ENCODE data around the gene GPR84. TPM values are rescaled to one million over a fixed set of nuclear protein-coding genes. Genes with fewer than 3 reads are reported as not detected.

GPR84 gene
- total RNA-seq, 2 experiments from 2014 or later = 0.32 to 0.59 TPM

DNA sequence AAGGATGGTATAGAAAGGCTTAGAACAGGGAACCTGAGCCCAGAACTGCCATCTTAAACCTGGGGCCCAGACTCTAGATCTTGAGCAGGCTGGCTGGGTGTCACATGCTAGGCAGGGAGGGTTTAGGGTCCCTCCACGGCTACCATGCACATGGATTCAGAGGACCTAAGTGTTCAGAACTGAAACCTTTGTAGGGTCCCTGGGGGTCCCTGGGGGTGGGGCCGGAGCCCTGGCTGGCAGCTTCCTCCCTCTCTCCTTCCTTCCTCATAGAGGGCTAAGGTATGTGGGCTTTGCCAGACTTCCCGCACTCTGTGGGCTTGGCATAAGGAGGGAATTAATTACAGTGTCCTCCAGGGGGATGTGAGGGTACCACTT, 24.8 kb upstream of the GPR84 start:
- H3K4me1 Mint-ChIP-seq = peaks cover 12% of the 10 kb centered on the region
- CTCF ChIA-PET = interaction anchor here (5.1 kb wide), 1 partner anchor 50 kb away, joined by 38 read pairs; no protein-coding TSS in a partner anchor
- no peaks in the 10 kb centered on the region for H3K9me3 Mint-ChIP-seq (ENCODE audit: low read depth)
- H3K36me3 Mint-ChIP-seq = no peaks in the 10 kb centered on the region
- ATAC-seq (no peak), DNase-seq (no peak)
- H3K4me3 Mint-ChIP-seq = no peak overlapping the region
- no peaks in the 10 kb centered on the region for H3K27me3 Mint-ChIP-seq
- H3K27ac Mint-ChIP-seq = no peak overlapping the region

DNA sequence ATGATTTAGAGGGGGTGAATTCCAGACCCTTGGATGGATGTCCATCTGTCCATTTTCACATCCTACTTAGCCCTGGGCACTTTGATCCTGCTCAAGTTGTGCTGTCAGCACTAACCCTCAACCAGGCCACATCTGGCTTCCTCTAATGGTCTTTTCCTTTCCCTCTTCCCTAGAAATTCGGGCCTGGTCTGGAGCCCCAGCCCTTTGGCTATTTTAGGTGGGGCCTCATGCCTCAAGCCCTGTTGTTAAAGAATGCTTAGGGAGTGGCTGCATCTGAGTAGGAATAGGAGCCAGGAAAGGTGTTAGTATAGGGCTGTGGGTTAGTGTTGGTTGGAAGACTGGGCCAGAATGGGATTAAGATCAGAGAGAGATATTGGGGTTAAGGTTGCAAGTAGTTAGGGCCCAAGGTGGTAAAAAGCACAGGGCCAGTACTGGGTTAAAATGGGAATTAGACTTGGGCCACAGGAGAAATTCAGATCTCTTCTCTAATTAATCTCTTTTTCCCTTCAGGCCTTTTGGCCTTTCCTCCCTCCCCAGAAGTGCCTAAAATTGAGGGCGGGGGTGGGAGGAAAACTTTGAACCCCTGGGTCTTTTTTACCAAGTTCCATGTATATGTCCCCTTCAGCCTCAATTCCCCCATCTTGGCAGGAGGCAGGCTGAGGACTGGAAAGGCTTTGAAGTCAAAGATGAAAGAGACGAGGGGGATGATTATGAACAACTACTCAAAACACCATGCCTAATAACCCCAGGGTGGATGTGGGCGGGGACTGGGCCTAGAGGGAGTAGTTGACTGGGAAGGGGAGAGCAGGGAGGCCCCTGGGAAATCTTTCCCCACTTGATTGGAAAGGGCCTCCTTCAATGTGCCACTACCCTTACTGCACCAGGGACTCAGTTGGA, 24.2 kb upstream of the GPR84 start:
- peaks cover 6% of the 10 kb centered on the region for H3K4me1 Mint-ChIP-seq
- no peaks in the 10 kb centered on the region for H3K36me3 Mint-ChIP-seq
- ATAC-seq = no peak
- CTCF ChIA-PET = interaction anchor here (0.9 to 2.1 kb wide), 2 partner anchors 11 to 16 kb away, joined by 6 to 8 read pairs; no protein-coding TSS in a partner anchor
- H3K27me3 Mint-ChIP-seq = no peaks in the 10 kb centered on the region
- DNase-seq = no peak
- no peaks in the 10 kb centered on the region for H3K9me3 Mint-ChIP-seq (ENCODE audit: low read depth)
- H3K4me3 Mint-ChIP-seq = no peak overlapping the region
- no peak overlapping the region for H3K27ac Mint-ChIP-seq

DNA sequence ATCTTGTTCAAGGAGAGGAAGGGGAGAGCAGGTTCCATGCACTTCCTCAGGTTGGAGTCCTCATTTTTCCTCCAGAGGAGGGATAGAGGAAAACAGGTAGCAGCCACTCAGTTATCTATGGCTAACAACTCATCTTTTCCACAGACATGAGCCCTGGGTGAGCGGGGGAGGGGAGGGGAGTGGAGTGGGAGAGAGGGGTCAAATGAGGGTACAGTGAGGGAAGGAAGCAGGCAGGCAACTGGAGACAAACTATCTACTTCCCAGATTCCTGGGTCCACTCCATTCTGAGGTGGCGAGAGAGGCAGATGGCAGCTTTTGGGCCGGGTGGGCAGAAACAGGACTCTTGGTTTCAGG, 22.8 kb upstream of the GPR84 start:
- no peak for DNase-seq
- no peaks in the 10 kb centered on the region for H3K9me3 Mint-ChIP-seq (ENCODE audit: low read depth)
- H3K27ac Mint-ChIP-seq = no peak overlapping the region
- H3K4me1 Mint-ChIP-seq = peaks cover 10% of the 10 kb centered on the region
- no peaks in the 10 kb centered on the region for H3K27me3 Mint-ChIP-seq
- no peak for ATAC-seq
- H3K4me3 Mint-ChIP-seq = no peak overlapping the region
- H3K36me3 Mint-ChIP-seq = no peaks in the 10 kb centered on the region
- CTCF ChIA-PET = interaction anchor here (0.6 to 9.9 kb wide), 8 partner anchors 9 to 172 kb away, joined by 3 to 76 read pairs (median 4); no protein-coding TSS in a partner anchor

DNA sequence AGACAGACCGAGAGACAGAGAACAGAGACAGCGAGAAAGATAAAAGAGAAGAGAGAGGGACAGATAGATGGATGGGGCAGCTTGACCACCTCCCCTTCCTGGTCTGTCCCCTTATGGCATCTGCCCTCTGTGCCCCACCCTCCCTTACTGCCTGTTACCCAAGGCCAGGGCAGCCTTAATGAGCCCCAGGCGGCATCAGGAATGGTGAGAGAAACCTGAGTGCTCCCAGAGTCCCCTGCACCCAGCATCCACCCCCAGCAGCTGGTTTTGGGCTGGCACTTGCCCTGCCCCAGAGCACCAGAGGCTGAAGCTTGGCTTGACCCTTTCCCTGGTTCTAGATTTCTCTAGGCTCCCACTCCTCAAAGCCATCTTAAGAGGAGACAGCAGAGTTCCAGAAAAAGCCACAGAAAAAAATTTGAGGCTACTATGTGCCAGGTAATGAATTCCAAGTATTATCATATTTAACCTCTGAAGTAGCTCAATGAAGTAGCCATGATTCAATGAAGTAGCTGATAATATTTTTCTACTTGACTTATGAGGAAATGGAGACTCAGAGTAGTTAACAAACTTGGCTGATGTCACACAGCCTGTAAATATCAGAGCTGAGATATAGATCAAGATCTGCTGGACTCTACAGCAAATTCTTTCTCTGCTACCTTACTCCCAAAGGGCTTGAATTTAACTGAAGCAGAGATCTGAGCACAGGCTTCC, 22.3 kb upstream of the GPR84 start:
- H3K4me3 Mint-ChIP-seq = no peak overlapping the region
- CTCF ChIA-PET = interaction anchor here (1.0 to 9.9 kb wide), 9 partner anchors 8 to 171 kb away, joined by 3 to 76 read pairs (median 4); partner anchors contain the start of gene COPZ1
- H3K9me3 Mint-ChIP-seq (ENCODE audit: low read depth) = no peaks in the 10 kb centered on the region
- no peaks in the 10 kb centered on the region for H3K36me3 Mint-ChIP-seq
- DNase-seq (no peak), ATAC-seq (no peak)
- H3K27ac Mint-ChIP-seq = no peak overlapping the region
- no peaks in the 10 kb centered on the region for H3K27me3 Mint-ChIP-seq
- peaks cover 6% of the 10 kb centered on the region for H3K4me1 Mint-ChIP-seq

DNA sequence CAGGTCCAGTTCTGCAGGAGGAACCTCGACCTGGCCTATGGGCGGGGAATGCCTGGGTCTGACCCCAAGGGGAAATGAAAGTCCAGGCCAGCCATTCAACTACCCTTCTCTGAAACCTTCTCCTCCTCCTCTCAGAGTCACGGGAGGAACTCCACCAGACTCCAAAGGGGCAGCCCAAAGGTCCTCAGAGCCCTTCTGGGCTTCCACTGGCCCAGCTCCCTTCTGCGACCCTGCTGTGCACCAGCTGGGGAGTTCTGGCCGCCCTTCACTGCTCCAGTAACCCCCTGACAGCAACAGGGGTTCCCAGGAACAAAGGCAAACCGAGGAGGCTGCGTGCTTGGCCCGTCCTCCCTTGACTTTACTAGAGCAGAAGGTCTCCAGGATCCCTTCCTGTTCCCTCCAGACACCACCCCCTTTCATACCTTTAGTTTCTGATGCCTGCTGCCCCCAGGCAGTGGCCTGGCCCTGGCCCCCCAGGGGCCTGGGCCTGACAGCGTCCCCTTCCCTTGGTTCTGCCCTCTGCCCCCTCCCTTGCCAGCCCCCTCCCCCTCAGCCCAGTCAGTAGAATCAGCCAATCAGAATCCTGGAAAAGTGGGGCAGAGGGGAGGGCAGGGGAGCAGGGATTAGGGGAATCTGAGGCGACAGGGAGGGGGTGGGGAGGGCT, 21.1 kb upstream of the GPR84 start:
- Mint-ChIP-seq H3K9me3 (ENCODE audit: low read depth) (no peaks in the 10 kb centered on the region), H3K27me3 (no peaks in the 10 kb centered on the region), H3K4me3 (no peak overlapping the region), H3K36me3 (no peaks in the 10 kb centered on the region), H3K27ac (no peak overlapping the region), H3K4me1 (peaks cover 6% of the 10 kb centered on the region)
- CTCF ChIA-PET = interaction anchor here (0.7 to 9.9 kb wide), 6 partner anchors 12 to 170 kb away, joined by 3 to 76 read pairs (median 4); partner anchors contain the start of gene COPZ1
- DNase-seq = no peak
- no peak for ATAC-seq

DNA sequence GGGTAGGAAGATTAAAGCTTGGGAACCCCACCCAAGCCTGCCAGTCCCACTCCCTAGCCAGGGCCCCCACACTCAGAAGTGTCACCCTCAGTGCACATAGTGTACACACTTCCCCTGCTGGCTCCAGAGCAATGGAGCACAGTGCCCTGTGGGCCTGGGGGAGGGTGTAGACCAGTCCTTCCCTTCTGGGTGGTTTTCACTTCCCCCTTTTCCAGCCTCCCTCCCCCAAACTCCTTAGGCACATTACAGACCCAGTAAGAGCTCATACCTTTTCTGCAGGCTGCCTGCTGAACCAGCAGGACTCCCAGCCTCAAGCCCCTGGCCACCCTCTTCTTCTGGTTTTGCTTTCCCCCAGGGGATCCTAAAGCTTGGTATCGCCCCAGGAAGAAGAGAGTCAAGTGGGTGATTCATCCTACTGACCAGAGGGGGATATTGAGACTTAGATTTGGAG, 20.3 kb upstream of the GPR84 start, which contains the start of gene ZNF385A:
ZNF385A (minus strand) TSS at position 143 of the 451 bp plus-strand sequence. CDS start 219 bp downstream, outside the sequence.
- CTCF ChIA-PET = interaction anchor here (0.6 to 9.9 kb wide), 5 partner anchors 13 to 90 kb away, joined by 3 to 76 read pairs (median 3); no protein-coding TSS in a partner anchor
- no peaks in the 10 kb centered on the region for H3K36me3 Mint-ChIP-seq
- H3K4me1 Mint-ChIP-seq = peaks cover 5% of the 10 kb centered on the region
- no peak for ATAC-seq
- H3K4me3 Mint-ChIP-seq = no peak within 1 kb of the TSS
- no peaks in the 10 kb centered on the region for H3K27me3 Mint-ChIP-seq
- DNase-seq = no peak
- no peaks in the 10 kb centered on the region for H3K9me3 Mint-ChIP-seq (ENCODE audit: low read depth)
- no peak within 1 kb of the TSS for H3K27ac Mint-ChIP-seq

DNA sequence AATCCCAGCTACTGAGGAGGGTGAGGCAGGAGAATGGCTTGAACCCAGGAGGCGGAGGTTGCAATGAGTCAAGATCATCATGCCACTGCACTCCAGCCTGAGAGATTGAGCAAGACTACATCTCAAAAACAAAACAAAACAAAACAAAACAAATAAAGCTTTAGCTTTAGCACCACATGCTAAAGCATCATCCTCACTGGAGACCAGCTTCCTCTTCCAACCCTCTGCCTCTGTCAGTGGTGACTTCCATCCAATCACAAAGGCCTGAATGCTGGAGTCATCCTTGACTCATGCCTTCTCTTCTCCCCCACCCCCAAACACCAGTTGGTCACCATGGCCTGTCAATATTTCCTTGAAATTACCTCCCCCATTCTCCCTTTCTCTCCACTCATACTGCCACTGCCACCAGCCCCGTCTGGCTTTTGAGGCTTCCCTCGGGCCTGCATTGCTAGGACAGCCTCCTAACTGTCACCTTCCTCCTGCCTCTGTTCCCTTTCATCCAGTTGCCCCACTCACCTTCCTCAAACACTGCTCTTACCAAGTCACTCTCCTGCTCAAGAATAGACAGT, 18.8 kb upstream of the GPR84 start:
- H3K36me3 Mint-ChIP-seq = no peaks in the 10 kb centered on the region
- H3K9me3 Mint-ChIP-seq (ENCODE audit: low read depth) = no peaks in the 10 kb centered on the region
- no peak for DNase-seq
- H3K27ac Mint-ChIP-seq = no peak overlapping the region
- H3K27me3 Mint-ChIP-seq = no peaks in the 10 kb centered on the region
- H3K4me1 Mint-ChIP-seq = peaks cover 8% of the 10 kb centered on the region
- CTCF ChIA-PET = interaction anchor here (1.0 to 9.9 kb wide), 9 partner anchors 9 to 89 kb away, joined by 3 to 76 read pairs (median 5); no protein-coding TSS in a partner anchor
- no peak overlapping the region for H3K4me3 Mint-ChIP-seq
- ATAC-seq = no peak

DNA sequence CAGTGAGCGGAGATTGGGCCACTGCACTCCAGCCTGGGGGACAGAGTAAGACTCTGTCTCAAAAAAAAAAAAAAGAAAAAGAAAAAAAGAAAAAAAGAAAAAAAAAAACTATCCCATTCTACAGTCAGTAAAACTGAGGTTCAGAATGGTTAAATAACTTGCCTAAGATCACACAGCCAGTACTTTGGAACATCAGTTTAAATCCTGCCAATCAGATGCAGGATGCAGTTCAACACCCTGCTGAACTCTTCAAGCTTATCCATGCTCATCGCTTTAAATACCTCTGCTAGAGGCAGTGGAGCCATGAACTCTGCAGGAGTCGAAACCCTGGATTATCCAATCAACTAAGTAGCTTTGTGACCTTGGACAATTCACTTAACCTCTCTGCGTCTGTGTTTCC, 16.9 kb upstream of the GPR84 start:
- no peak for DNase-seq
- Mint-ChIP-seq H3K27ac (no peak overlapping the region), H3K36me3 (no peaks in the 10 kb centered on the region), H3K9me3 (ENCODE audit: low read depth) (no peaks in the 10 kb centered on the region), H3K27me3 (no peaks in the 10 kb centered on the region), H3K4me1 (peaks cover 8% of the 10 kb centered on the region), H3K4me3 (no peak overlapping the region)
- ATAC-seq = no peak
- CTCF ChIA-PET = interaction anchor here (0.7 to 9.9 kb wide), 19 partner anchors 9 to 698 kb away, joined by 3 to 76 read pairs (median 9); partner anchors contain the start of gene COPZ1

DNA sequence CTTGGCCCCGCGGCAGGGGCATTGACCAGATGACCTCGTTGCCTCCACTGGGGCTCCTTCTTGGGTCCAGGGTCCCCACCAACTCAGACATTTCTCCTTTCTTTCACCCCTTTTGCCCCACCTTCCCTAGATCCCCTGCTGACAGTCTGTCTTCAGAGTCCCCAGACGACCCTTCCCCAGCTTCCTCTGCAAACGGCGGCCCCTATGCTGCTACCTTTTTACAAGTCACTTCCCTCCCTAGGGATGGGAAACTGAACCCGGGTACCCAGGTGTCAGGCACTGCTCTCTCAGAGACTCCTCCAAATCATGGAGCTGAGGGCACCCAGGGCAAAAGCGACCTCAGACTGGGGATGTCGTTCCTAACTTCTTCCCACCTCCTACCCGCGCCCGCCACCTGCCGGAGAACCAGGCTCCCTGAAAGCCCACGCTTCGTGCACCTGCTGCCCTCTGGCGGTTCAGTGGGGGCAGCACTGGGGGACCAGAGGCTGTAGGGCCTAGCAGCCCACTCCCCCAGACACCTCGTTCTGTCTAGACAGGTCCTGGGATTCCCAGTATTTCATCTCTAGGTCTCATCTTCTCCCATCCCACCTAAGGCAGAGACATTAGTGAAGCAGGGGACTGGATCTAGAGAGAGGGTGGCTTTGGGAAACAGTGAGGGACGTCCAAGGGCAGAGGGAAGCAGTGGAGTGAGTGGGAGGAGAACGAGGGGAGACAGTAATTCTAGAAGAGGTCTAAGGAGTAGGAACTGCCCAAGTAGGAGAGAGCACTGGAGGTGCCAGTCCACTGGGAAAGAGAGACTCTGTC, 15.3 kb upstream of the GPR84 start:
- H3K27ac Mint-ChIP-seq = peak overlapping the region; percentile 8
- no peaks in the 10 kb centered on the region for H3K36me3 Mint-ChIP-seq
- CTCF ChIA-PET = interaction anchor here (0.6 to 9.9 kb wide), 48 partner anchors 7 to 613 kb away, joined by 3 to 76 read pairs (median 5); partner anchors contain the start of genes CBX5 and COPZ1
- no peak overlapping the region for H3K4me3 Mint-ChIP-seq
- H3K9me3 Mint-ChIP-seq (ENCODE audit: low read depth) = no peaks in the 10 kb centered on the region
- ATAC-seq = peak; percentile 98
- DNase-seq = peak; percentile 92
- H3K27me3 Mint-ChIP-seq = no peaks in the 10 kb centered on the region
- peaks cover 8% of the 10 kb centered on the region for H3K4me1 Mint-ChIP-seq

DNA sequence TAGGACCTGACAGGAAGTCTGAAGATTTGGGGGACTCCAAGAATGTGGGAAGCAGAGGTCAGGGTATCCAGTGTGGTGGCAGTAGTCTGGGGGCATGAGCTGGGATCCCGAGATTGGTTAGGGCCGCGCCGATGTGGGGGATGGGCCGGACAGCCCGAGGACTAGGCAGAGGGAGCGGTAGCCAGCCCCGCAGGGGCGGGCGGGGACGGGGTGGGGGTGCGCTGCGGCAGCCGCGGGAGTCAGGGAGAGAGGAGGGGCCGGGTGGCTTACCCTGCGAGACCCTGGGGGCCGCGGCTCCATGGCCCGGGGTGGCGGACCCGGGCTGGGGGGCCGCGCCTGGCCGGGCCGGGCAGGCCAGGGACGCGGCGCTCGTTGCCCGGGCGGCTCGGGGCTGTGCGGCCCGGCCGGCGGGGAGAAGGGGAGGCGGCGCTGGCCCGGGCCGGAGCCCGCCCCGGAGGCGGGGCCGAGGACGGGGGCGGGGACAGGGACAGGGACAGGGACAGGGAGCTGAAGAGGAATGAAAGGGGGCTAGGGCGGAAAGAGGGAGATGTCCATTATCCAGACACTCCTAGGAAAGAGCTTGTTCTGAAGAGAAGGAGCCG, 14.6 kb upstream of the GPR84 start:
- no peaks in the 10 kb centered on the region for H3K27me3 Mint-ChIP-seq

DNA sequence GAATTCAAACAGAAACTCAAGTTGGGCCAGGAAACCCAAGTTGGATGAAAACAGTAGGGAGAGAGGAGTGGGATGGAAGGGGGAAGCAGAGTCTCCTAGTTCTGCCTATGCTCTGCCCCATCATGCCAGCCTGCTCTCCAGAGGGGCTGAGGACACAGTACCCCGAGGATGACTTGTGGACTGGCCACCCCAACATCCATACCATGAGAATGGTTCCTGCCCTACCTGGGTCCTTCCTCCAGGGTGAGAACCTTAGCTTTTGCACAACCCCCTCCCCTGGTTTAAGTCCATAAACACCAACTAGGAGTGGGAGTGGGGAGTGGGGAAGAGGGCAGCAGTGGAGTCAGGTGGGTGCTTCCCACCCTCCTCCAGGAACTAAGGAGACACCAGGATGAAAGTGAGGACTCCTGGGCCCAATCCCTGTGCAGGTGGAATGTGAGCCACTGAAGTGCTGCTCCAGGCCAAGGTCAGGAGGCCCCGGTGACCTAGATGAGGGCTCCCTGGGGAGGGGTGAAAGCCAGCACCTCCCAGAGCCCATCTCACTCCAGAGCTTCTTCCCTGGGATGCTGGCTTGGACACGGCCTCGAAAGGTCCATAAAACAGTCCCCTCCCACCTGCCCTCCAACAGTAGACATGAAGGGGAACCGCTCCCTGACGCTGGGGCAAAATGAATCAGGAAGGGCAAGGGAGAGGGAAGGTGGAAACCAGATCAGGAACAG, 13.7 kb upstream of the GPR84 start:
- CTCF ChIA-PET = interaction anchor here (1.4 to 9.9 kb wide), 10 partner anchors 9 to 163 kb away, joined by 3 to 76 read pairs (median 24); no protein-coding TSS in a partner anchor
- DNase-seq (no peak), ATAC-seq (no peak)
- H3K36me3 Mint-ChIP-seq = no peaks in the 10 kb centered on the region
- no peaks in the 10 kb centered on the region for H3K9me3 Mint-ChIP-seq (ENCODE audit: low read depth)
- no peak overlapping the region for H3K4me3 Mint-ChIP-seq
- H3K27ac Mint-ChIP-seq = no peak overlapping the region
- no peaks in the 10 kb centered on the region for H3K27me3 Mint-ChIP-seq
- peaks cover 4% of the 10 kb centered on the region for H3K4me1 Mint-ChIP-seq

More for the DNA sequence above, 14.6 kb upstream of the GPR84 start:
- no peak overlapping the region for H3K27ac Mint-ChIP-seq
- H3K36me3 Mint-ChIP-seq = no peaks in the 10 kb centered on the region
- H3K9me3 Mint-ChIP-seq (ENCODE audit: low read depth) = no peaks in the 10 kb centered on the region
- H3K4me3 Mint-ChIP-seq = no peak overlapping the region
- DNase-seq (no peak), ATAC-seq (peak; percentile 11)
- peaks cover 8% of the 10 kb centered on the region for H3K4me1 Mint-ChIP-seq
- CTCF ChIA-PET = interaction anchor here (0.6 to 9.9 kb wide), 41 partner anchors 7 to 614 kb away, joined by 3 to 76 read pairs (median 5); partner anchors contain the start of genes CBX5 and COPZ1

All from activated CD8-positive, alpha-beta memory T cell treated with anti-CD3 and anti-CD28 coated beads, Interleukin-2, amount 10 ng/mL, durations not matched to agents 7 days and 5 days (primary cell).